Measurements from ENCODE around the gene NAA35.

GRCh38 chr9:86062845-86063693 is 122.1 kb downstream of the NAA35 start:
- TF ChIP-seq CTCF (IDR thresholded peaks at IDR 0.05) (no peak), POLR2A (IDR thresholded peaks at IDR 0.05) (no peak)

All from vagina (tissue), 2 donors.